Aorta (tissue), 5 donors: ENCODE measurements around the gene DPY19L1. TPM values are rescaled to one million over a fixed set of nuclear protein-coding genes. Genes with fewer than 3 reads are reported as not detected.

Source experiments
- ATAC-seq: fragments of 200-7000 bp; cut with Tn5 transposase; one replicate; pipeline ENCODE4 v1.9.1; 2022; ENCODE audit warnings: moderate library complexity; ENCODE audit not compliant: low FRiP score
- DNase-seq, 2 donors: peaks; one replicate each; pipeline ENCODE4 v3.0.0-alpha.2; 2020
- H3K27ac ChIP-seq, 2 donors: one replicate each; pipeline ENCODE4 v1.5.1; 2013; ENCODE audit warnings: low read length in 2 of 2, mild to moderate bottlenecking in 2 of 2, moderate library complexity in 2 of 2, control low read depth in 1 of 2, inconsistent platforms in 1 of 2, low read depth in 1 of 2
- H3K27me3 ChIP-seq, 2 donors: one replicate each; pipeline ENCODE4 v1.6.1; 2013; ENCODE audit warnings: control low read depth in 1 of 2, low read length in 1 of 2, mild to moderate bottlenecking in 1 of 2, moderate library complexity in 1 of 2; ENCODE audit not compliant: insufficient read depth in 2 of 2, control insufficient read depth in 1 of 2
- H3K36me3 ChIP-seq, 2 donors: one replicate each; pipeline ENCODE4 v1.6.1; 2013; ENCODE audit warnings: control low read depth in 1 of 2, low read length in 1 of 2, mild to moderate bottlenecking in 1 of 2; ENCODE audit not compliant: insufficient read depth in 2 of 2, control insufficient read depth in 1 of 2
- H3K4me1 ChIP-seq, 2 donors: one replicate each; pipeline ENCODE4 v1.6.1; 2013; ENCODE audit warnings: low read length in 2 of 2, control low read depth in 1 of 2, mild to moderate bottlenecking in 1 of 2, moderate library complexity in 1 of 2; ENCODE audit not compliant: insufficient read depth in 2 of 2, control insufficient read depth in 1 of 2
- H3K4me3 ChIP-seq, 2 donors: one replicate each; pipeline ENCODE4 v1.5.1; 2013; ENCODE audit warnings: low read length in 2 of 2, control low read depth in 1 of 2, mild to moderate bottlenecking in 1 of 2
- H3K9me3 ChIP-seq: one replicate; pipeline ENCODE4 v1.6.1; 2013; ENCODE audit warnings: mild to moderate bottlenecking, low read length; ENCODE audit not compliant: control insufficient read depth
- WGBS, 2 donors: extraction: QIAGEN DNeasy Blood & Tissue Kit; methylation state at CpG; one replicate each; pipeline ENCODE4 v1.1.7; 2013; 5-methylcytosine and 5-hydroxymethylcytosine counted together
- intact Hi-C, 2 donors: fragments of 100-400 bp; cut with DNase I; formaldehyde crosslinking; loops; one replicate each; pipeline versions ENCODE4 v1.14.2 to v1.15.0; 2022
- polyA plus RNA-seq, 2 donors: library from polyadenylated mRNA; stranded (reverse); fragments of 200-250 nt; gene quantifications; one replicate each; pipeline ENCODE4 v1.2.3, GENCODE V29; 2013
- total RNA-seq, 2 donors: library from RNA; stranded (reverse); fragmentation: NEBNext Ultra II Directional; extraction: Animal tissue kit (Norgen Biotek cat#: 25700); gene quantifications; one replicate each; pipeline ENCODE4 v1.2.1, GENCODE V29; 2021
- donor health status: healthy with polysubstance abuse.
- donor health status: Bipolar disorder and iron deficiency.
- donor health status: DM: no; HTN: no; CAD: no.
- donor health status: DM: no; HTN: no; CAD: no.
- donor health status: DM: yes; HTN: yes; CAD: no.

DPY19L1 gene
- total and polyA plus RNA-seq, 4 donors = 4.3 to 30.8 (median 19.5) TPM

- Histone ChIP-seq H3K27ac (peak overlapping the region in 1 of 2 donors; percentile 60), H3K4me3 (peak overlapping the region; percentile 99 to 100), H3K4me1 (peaks cover 0 to 2% of the 10 kb centered on the region in 2 donors), H3K9me3 (no peaks in the 10 kb centered on the region), H3K27me3 (no peaks in the 10 kb centered on the region), H3K36me3 (no peaks in the 10 kb centered on the region)
- intact Hi-C loops = loop anchor here in 1 of 2 donors (5.0 to 10.0 kb wide), 2 partner anchors 35 to 587 kb away; no protein-coding TSS in a partner anchor
- WGBS, 2 donors = 0% methylated on average over 74 to 100 of the region's 100 CpGs
- DNase-seq (peak; percentile 96 to 98), ATAC-seq (peak; percentile 96)
Measured at GRCh38 chr7:35037526-35038341, 449 bp upstream of the DPY19L1 start.

DNA sequence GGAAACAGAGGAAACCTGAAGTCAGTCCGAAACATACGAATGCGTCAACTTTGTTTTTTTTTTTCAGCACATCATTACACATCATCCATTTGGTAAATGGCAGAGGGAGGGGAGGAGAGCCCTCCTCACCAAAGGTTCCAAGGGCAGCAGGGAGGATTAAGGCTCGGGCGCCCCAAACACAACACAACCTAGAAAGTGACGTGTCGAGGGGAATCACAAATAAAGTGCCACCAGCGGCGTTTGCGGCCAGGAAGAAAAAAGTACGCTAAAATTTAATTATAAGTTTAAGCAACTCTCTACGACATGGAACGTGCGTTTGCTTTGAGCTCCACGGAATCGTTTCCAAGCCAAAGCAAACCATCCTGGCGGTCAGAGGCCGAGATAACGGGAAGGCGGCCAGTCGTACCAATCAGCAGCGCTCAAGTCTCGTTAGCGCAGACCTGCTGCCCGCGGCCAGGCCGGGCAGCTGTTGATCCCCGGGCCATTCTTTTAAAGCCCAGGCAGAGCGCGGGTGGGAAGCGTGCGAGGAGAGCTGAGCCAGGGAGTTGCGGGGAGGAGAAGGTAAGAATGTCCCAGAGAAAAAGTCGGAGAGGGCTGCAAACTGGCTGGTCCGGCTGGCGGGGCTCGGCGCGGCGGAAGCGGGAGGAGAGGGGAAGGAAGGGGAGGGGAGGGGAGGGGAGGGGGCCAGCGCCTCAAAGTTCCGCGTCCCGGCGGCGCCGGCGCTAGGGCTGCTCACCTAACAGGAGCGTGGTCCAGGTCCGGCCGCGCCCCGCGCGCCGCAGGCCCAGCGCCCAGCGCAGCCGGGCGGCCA is 719 bp downstream of the DPY19L1 start:
- 0% methylated on average over 57 to 61 of the region's 61 CpGs for WGBS, 2 donors

GRCh38 chr7:35035511-35035961 is 1.7 kb downstream of the DPY19L1 start:
- peaks cover 0 to 2% of the 10 kb centered on the region in 2 donors for H3K4me1 ChIP-seq
- ATAC-seq = no peak
- H3K4me3 ChIP-seq = no peak overlapping the region
- no peaks in the 10 kb centered on the region for H3K9me3 ChIP-seq
- intact Hi-C loops = loop anchor here in 1 of 2 donors (5.0 to 10.0 kb wide), 2 partner anchors 33 to 589 kb away; no protein-coding TSS in a partner anchor
- H3K36me3 ChIP-seq = no peaks in the 10 kb centered on the region
- WGBS, 2 donors = 72 to 78% methylated on average over 5 of the region's 5 CpGs
- no peaks in the 10 kb centered on the region for H3K27me3 ChIP-seq
- no peak overlapping the region for H3K27ac ChIP-seq
- DNase-seq = no peak

More for the DNA sequence above, 719 bp downstream of the DPY19L1 start:
- H3K9me3 ChIP-seq = no peaks in the 10 kb centered on the region
- H3K4me3 ChIP-seq = peak overlapping the region; percentile 99 to 100
- DNase-seq (peak; percentile 70 to 85), ATAC-seq (peak; percentile 27)
- intact Hi-C loops = loop anchor here in 1 of 2 donors (5.0 to 10.0 kb wide), 2 partner anchors 34 to 588 kb away; no protein-coding TSS in a partner anchor
- H3K36me3 ChIP-seq = no peaks in the 10 kb centered on the region
- H3K27me3 ChIP-seq = no peaks in the 10 kb centered on the region
- H3K27ac ChIP-seq = peak overlapping the region; percentile 23 to 46
- H3K4me1 ChIP-seq = peaks cover 0 to 2% of the 10 kb centered on the region in 2 donors

- no peak for DNase-seq
- intact Hi-C loops = loop anchor here in 1 of 2 donors (10.0 kb wide), 1 partner anchor 593 kb away; no protein-coding TSS in a partner anchor
- no peaks in the 10 kb centered on the region for H3K27me3 ChIP-seq
- no peak for ATAC-seq
- H3K4me1 ChIP-seq = peaks cover 0 to 2% of the 10 kb centered on the region in 2 donors
- H3K27ac ChIP-seq = no peak overlapping the region
- no peaks in the 10 kb centered on the region for H3K36me3 ChIP-seq
- H3K4me3 ChIP-seq = no peak overlapping the region
- no peaks in the 10 kb centered on the region for H3K9me3 ChIP-seq
- WGBS, 2 donors = 16 to 22% methylated on average over 1 of the region's 1 CpG
Measured at GRCh38 chr7:35032166-35032565, 5.1 kb downstream of the DPY19L1 start.

- Histone ChIP-seq H3K9me3 (no peaks in the 10 kb centered on the region), H3K4me1 (peaks cover 2 to 3% of the 10 kb centered on the region in 2 donors), H3K27ac (no peak overlapping the region), H3K27me3 (no peaks in the 10 kb centered on the region), H3K4me3 (no peak overlapping the region), H3K36me3 (no peaks in the 10 kb centered on the region)
- WGBS, 2 donors = 90 to 92% methylated on average over 2 of the region's 2 CpGs
- ATAC-seq (no peak), DNase-seq (no peak)
- intact Hi-C loops = loop anchor here in 1 of 2 donors (10.0 kb wide), 1 partner anchor 594 kb away; no protein-coding TSS in a partner anchor
Measured at GRCh38 chr7:35030848-35031247, 6.4 kb downstream of the DPY19L1 start.

GRCh38 chr7:35029311-35029710 is 8.0 kb downstream of the DPY19L1 start:
- H3K9me3 ChIP-seq = no peaks in the 10 kb centered on the region
- ATAC-seq (no peak), DNase-seq (no peak)
- no peaks in the 10 kb centered on the region for H3K36me3 ChIP-seq
- intact Hi-C loops = no loop called here
- WGBS, 2 donors = 55 to 65% methylated on average over 1 of the region's 1 CpG
- peaks cover 0 to 3% of the 10 kb centered on the region in 2 donors for H3K4me1 ChIP-seq
- no peaks in the 10 kb centered on the region for H3K27me3 ChIP-seq
- H3K4me3 ChIP-seq = no peak overlapping the region
- no peak overlapping the region for H3K27ac ChIP-seq

GRCh38 chr7:35026150-35026549 is 11.1 kb downstream of the DPY19L1 start:
- no peak for ATAC-seq
- intact Hi-C loops = no loop called here
- DNase-seq = no peak

DNA sequence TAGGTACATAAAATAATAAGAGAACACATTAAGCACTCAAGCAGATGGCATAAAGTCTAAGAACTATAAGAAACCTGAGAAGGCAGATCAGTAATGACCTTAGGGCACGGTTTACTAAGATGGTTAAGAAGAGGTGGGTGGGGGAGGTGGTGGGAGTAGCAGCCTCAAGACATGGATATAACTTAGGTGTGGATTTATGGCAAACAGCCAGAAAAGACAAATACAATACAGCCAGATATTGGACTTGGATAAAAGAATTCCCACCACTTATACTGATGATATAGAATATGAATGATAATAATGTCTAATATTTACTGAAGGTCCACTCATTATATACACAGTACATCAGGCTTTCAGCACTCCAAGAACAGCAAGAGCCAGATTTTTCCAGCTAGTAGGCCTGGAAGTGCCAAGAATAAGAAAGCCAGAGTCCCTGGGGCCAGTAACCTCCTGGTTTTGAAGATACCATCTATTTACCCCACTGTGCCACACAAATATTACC is 11.9 kb downstream of the DPY19L1 start:
- H3K4me3 ChIP-seq = no peak overlapping the region
- H3K9me3 ChIP-seq = no peaks in the 10 kb centered on the region
- intact Hi-C loops = no loop called here
- H3K27ac ChIP-seq = no peak overlapping the region
- 55 to 71% methylated on average over 1 of the region's 1 CpG for WGBS, 2 donors
- no peaks in the 10 kb centered on the region for H3K27me3 ChIP-seq
- ATAC-seq (no peak), DNase-seq (no peak)
- H3K4me1 ChIP-seq = peaks cover 0 to 3% of the 10 kb centered on the region in 2 donors
- no peaks in the 10 kb centered on the region for H3K36me3 ChIP-seq

More at GRCh38 chr7:35026150-35026549, 11.1 kb downstream of the DPY19L1 start:
- no peaks in the 10 kb centered on the region for H3K9me3 ChIP-seq
- peaks cover 0 to 3% of the 10 kb centered on the region in 2 donors for H3K4me1 ChIP-seq
- no peaks in the 10 kb centered on the region for H3K36me3 ChIP-seq
- no peaks in the 10 kb centered on the region for H3K27me3 ChIP-seq
- H3K27ac ChIP-seq = no peak overlapping the region
- no peak overlapping the region for H3K4me3 ChIP-seq
